H1 (cell line): Measurements from ENCODE around the gene SPTBN5. TPM values are rescaled to one million over a fixed set of nuclear protein-coding genes. Genes with fewer than 3 reads are reported as not detected.

Source experiments
- CTCF ChIA-PET: fragments of 300-600 bp; sonication (Branson Sonifier 250); formaldehyde crosslinking; loops from one replicate; lab custom pipeline; 2021; ENCODE audit not compliant: partially characterized antibody; lab: Charles Lee
- POLR2A ChIA-PET: fragments of 300-600 bp; sonication (Branson Sonifier 250); formaldehyde crosslinking; loops from one replicate; lab custom pipeline; 2021; ENCODE audit warnings: inconsistent platforms; ENCODE audit not compliant: partially characterized antibody; lab: Charles Lee
- DNase-seq, 2 experiments: peaks; one replicate each; pipeline versions ENCODE4 v3.0.0 to v3.0.0-alpha.2; 2010 to 2022; ENCODE audit warnings: low spot score in 2 of 2, low read depth in 1 of 2, mixed read lengths in 1 of 2
- FAIRE-seq: peaks from 2 replicates; lab custom pipeline; 2011; peaks lifted over from hg19 to GRCh38; lab: Jason Lieb, UNC
- H2AFZ ChIP-seq: 2 replicates; pipeline ENCODE4 v1.8.1; 2012; ENCODE audit warnings: low read length, inconsistent platforms
- H2AK5ac ChIP-seq: 2 replicates; pipeline ENCODE4 v1.6.1; 2013; ENCODE audit warnings: low read depth, low read length
- H2BK120ac ChIP-seq: replicated peaks from 2 replicates; pipeline ENCODE3; 2013; ENCODE audit warnings: low read depth, low read length, inconsistent platforms
- H2BK12ac ChIP-seq: 2 replicates; pipeline ENCODE4 v1.6.1; 2013; ENCODE audit warnings: low read depth, low read length
- H2BK15ac ChIP-seq: 2 replicates; pipeline ENCODE4 v1.6.1; 2013; ENCODE audit warnings: low read length
- H2BK20ac ChIP-seq: 2 replicates; pipeline ENCODE4 v1.6.1; 2013; ENCODE audit warnings: low read length
- H2BK5ac ChIP-seq: 2 replicates; pipeline ENCODE4 v1.6.1; 2013; ENCODE audit warnings: low read depth, low read length
- H3K14ac ChIP-seq: 2 replicates; pipeline ENCODE4 v1.6.1; 2013; ENCODE audit warnings: inconsistent platforms; ENCODE audit not compliant: insufficient read length
- H3K18ac ChIP-seq: 2 replicates; pipeline ENCODE4 v1.6.1; 2013; ENCODE audit warnings: low read length; ENCODE audit errors: extremely low read depth
- H3K23ac ChIP-seq: 2 replicates; pipeline ENCODE4 v1.6.1; 2013; ENCODE audit warnings: inconsistent platforms; ENCODE audit not compliant: insufficient read length
- H3K23me2 ChIP-seq: 2 replicates; pipeline ENCODE4 v1.6.1; 2013; ENCODE audit warnings: low read depth, low read length
- H3K27ac ChIP-seq: 2 replicates; pipeline ENCODE4 v1.6.1; 2011; ENCODE audit warnings: low read depth, low read length, inconsistent platforms
- H3K27me3 ChIP-seq, 4 experiments: replicated peaks in 1 of 4; 1 replicate in 1 of 4; 2 replicates in 3 of 4; pipeline versions ENCODE4 v1.6.1 to v1.8.1; 2011 to 2013; ENCODE audit warnings: low read length in 3 of 4, mild to moderate bottlenecking in 3 of 4, inconsistent platforms in 2 of 4, mixed read lengths in 2 of 4, moderate library complexity in 1 of 4; ENCODE audit not compliant: control insufficient read depth in 3 of 4, insufficient read depth in 3 of 4; ENCODE audit errors: extremely low read depth in 1 of 4
- H3K36me3 ChIP-seq, 4 experiments: 2 replicates each; pipeline versions ENCODE4 v1.6.1 to v1.8.1; 2011 to 2013; ENCODE audit warnings: mild to moderate bottlenecking in 4 of 4, low read length in 3 of 4, moderate library complexity in 2 of 4, control low read depth in 1 of 4, inconsistent platforms in 1 of 4; ENCODE audit not compliant: insufficient read depth in 4 of 4, control insufficient read depth in 2 of 4
- H3K4ac ChIP-seq: replicated peaks from 2 replicates; pipeline ENCODE3; 2013; ENCODE audit warnings: low read length, low read depth, mixed read lengths, inconsistent platforms; ENCODE audit not compliant: insufficient read length
- H3K4me1 ChIP-seq, 4 experiments: replicated peaks in 1 of 4; 1 replicate in 1 of 4; 2 replicates in 3 of 4; pipeline versions ENCODE4 v1.6.1 to v1.8.1; 2011 to 2013; ENCODE audit warnings: low read length in 3 of 4, inconsistent platforms in 2 of 4, mixed read lengths in 1 of 4; ENCODE audit not compliant: insufficient read depth in 4 of 4, control insufficient read depth in 3 of 4
- H3K4me2 ChIP-seq, 2 experiments: 2 replicates each; pipeline versions ENCODE4 v1.6.1 to v1.8.1; 2011 to 2013; ENCODE audit warnings: low read depth in 2 of 2, low read length in 2 of 2, control low read depth in 1 of 2, inconsistent platforms in 1 of 2, mild to moderate bottlenecking in 1 of 2; ENCODE audit not compliant: insufficient read depth in 1 of 2
- H3K4me3 ChIP-seq, 4 experiments: fragments of 200-600, 300-600 bp in 1 of 4; sonication (generic), shearing (Covaris generic), sonication (Bioruptor Twin) in 1 of 4; 2 replicates each; pipeline versions ENCODE4 v1.5.1 to v1.8.1; 2011 to 2016; ENCODE audit warnings: low read length in 4 of 4, low read depth in 3 of 4, control low read depth in 2 of 4, inconsistent platforms in 2 of 4, mild to moderate bottlenecking in 2 of 4, mixed read lengths in 1 of 4, moderate library complexity in 1 of 4; ENCODE audit not compliant: insufficient read depth in 2 of 4; ENCODE audit errors: extremely low read depth in 1 of 4
- H3K56ac ChIP-seq: replicated peaks from 2 replicates; pipeline ENCODE3; 2013; ENCODE audit warnings: low read depth, mild to moderate bottlenecking, mixed read lengths, low read length, inconsistent platforms; ENCODE audit not compliant: insufficient read length
- H3K79me1 ChIP-seq: 2 replicates; pipeline ENCODE4 v1.6.1; 2013; ENCODE audit warnings: low read depth, low read length, control low read depth
- H3K79me2 ChIP-seq, 2 experiments: 2 replicates each; pipeline versions ENCODE4 v1.6.1 to v1.8.1; 2012 to 2013; ENCODE audit warnings: low read length in 2 of 2, mild to moderate bottlenecking in 2 of 2, inconsistent platforms in 1 of 2; ENCODE audit not compliant: insufficient read depth in 2 of 2, control insufficient read depth in 1 of 2
- H3K9ac ChIP-seq, 4 experiments: replicated peaks in 1 of 4; 1 replicate in 1 of 4; 2 replicates in 3 of 4; pipeline versions ENCODE4 v1.6.1 to v1.8.1; 2011 to 2013; ENCODE audit warnings: low read depth in 3 of 4, low read length in 3 of 4, control low read depth in 2 of 4, mild to moderate bottlenecking in 2 of 4, moderate library complexity in 2 of 4, inconsistent platforms in 1 of 4; ENCODE audit errors: extremely low read depth in 1 of 4
- H3K9me3 ChIP-seq, 2 experiments: 2 replicates each; pipeline versions ENCODE4 v1.6.1 to v1.8.1; 2012 to 2013; ENCODE audit warnings: mild to moderate bottlenecking in 2 of 2, moderate library complexity in 2 of 2, control low read depth in 1 of 2, inconsistent platforms in 1 of 2, low read depth in 1 of 2, low read length in 1 of 2, mixed read lengths in 1 of 2; ENCODE audit not compliant: insufficient read depth in 2 of 2
- H4K20me1 ChIP-seq, 2 experiments: replicated peaks in 1 of 2; 2 replicates each; pipeline versions ENCODE3 to v1.8.1; 2011 to 2013; ENCODE audit warnings: inconsistent platforms in 2 of 2, low read length in 2 of 2, mild to moderate bottlenecking in 1 of 2; ENCODE audit not compliant: insufficient read depth in 2 of 2, control insufficient read depth in 1 of 2
- H4K5ac ChIP-seq: 2 replicates; pipeline ENCODE4 v1.6.1; 2013; ENCODE audit warnings: low read length, low read depth, mixed read lengths, inconsistent platforms; ENCODE audit not compliant: insufficient read length
- H4K8ac ChIP-seq: 2 replicates; pipeline ENCODE4 v1.8.0; 2013; ENCODE audit warnings: mild to moderate bottlenecking, moderate library complexity, low read length, inconsistent platforms; ENCODE audit not compliant: insufficient read depth; ENCODE audit errors: extremely low read depth
- H4K91ac ChIP-seq: replicated peaks from 2 replicates; pipeline ENCODE3; 2013; ENCODE audit warnings: low read length, mixed read lengths, inconsistent platforms; ENCODE audit not compliant: insufficient read length
- JUND ChIP-seq: IDR thresholded peaks from 2 replicates; pipeline ENCODE4 v1.6.1; 2011; ENCODE audit warnings: mild to moderate bottlenecking, improper control_type of control experiment, low read length
- NANOG ChIP-seq: IDR thresholded peaks from 2 replicates; pipeline ENCODE4 v1.6.1; 2011; ENCODE audit warnings: low read length, low read depth, mild to moderate bottlenecking, inconsistent platforms; ENCODE audit not compliant: insufficient read depth, poor library complexity, severe bottlenecking
- POLR2AphosphoS5 ChIP-seq: IDR thresholded peaks from 2 replicates; pipeline ENCODE4 v1.6.1; 2011; ENCODE audit warnings: low read depth, low read length
- WGBS, 2 experiments: shearing (Covaris generic) in 1 of 2; methylation state at CpG; one replicate each; pipeline versions ENCODE4 v1.1.6 to v1.1.7; 2013 to 2015; ENCODE audit warnings: low lambda C conversion rate in 2 of 2, mixed read lengths in 2 of 2, inconsistent platforms in 1 of 2, low coverage in 1 of 2, missing lambda C conversion rate in 1 of 2; ENCODE audit not compliant: insufficient replicate concordance in 2 of 2, insufficient coverage in 1 of 2, insufficient read length in 1 of 2; ENCODE audit errors: extremely low coverage in 1 of 2, missing lambda C conversion rate in 1 of 2; 5-methylcytosine and 5-hydroxymethylcytosine counted together
- polyA plus RNA-seq, 7 experiments: library from polyadenylated mRNA; depleted of rRNA in 3 of 7; stranded (reverse) in 5 of 7; unstranded in 2 of 7; fragments of >200 nt in 5 of 7; fragments of 200-250 nt in 2 of 7; gene quantifications; 1 replicate in 5 of 7; 2 replicates in 1 of 7; 4 replicates in 1 of 7; pipeline versions ENCODE4 v1.2.1 to v1.2.3, GENCODE V29; 2011 to 2013; ENCODE audit warnings: missing spikeins in 2 of 7, mixed read lengths in 2 of 7
- total RNA-seq: library from RNA; stranded (reverse); fragmentation: NEBNext Ultra II Directional; extraction: Animal tissue kit (Norgen Biotek cat#: 25700); gene quantifications from 2 replicates; pipeline ENCODE4 v1.2.1, GENCODE V29; 2021
- TF ChIP-seq, protein P1 (sequence below): IDR thresholded peaks from 2 replicates; pipeline ENCODE4 v1.6.1; 2012; ENCODE audit warnings: inconsistent platforms
- TF ChIP-seq, protein P2 (sequence below): IDR thresholded peaks from 2 replicates; pipeline ENCODE4 v1.6.1; 2011; ENCODE audit warnings: low read depth, mild to moderate bottlenecking, low read length; ENCODE audit not compliant: insufficient read depth

Gene SPTBN5
- total and polyA plus RNA-seq, 2 of the 8 experiments (the other 6 are each of a cell fraction or from before 2014, with no cell fraction given) = 0.32 to 0.84 TPM

DNA sequence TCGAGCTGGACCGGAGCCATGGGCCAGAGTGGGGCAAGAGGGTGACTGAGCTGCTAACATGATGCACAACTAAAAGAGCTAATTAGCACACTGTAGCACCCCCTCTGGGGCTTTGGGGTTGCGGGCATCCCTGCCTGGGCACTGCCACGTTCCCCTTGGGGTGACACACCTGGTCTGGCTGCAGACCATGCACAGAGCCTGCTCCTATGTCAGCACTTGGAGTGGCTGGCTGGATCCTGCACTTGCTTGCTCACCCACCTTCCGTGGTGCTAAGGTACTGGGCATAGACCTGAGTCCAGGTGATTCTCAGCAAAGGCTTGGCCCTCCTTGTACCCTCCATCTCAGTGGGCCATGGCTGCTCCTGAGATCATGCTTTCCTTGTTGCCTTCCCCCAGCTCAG is 12.8 kb upstream of the SPTBN5 start:
- WGBS, 2 experiments = 92% methylated on average over 5 of the region's 5 CpGs; no CpG with 5 or more reads in 1 of the 2 experiments
- POLR2A ChIA-PET = interaction anchor here (0.6 to 0.9 kb wide), 3 partner anchors 9 to 643 kb away, joined by 3 read pairs; no protein-coding TSS in a partner anchor
- no peaks in the 10 kb centered on the region; a peak in 1 of 4 replicates for H3K79me2 ChIP-seq

More for the DNA sequence above, 12.8 kb upstream of the SPTBN5 start:
- Histone ChIP-seq H3K4ac (no peak overlapping the region), H3K79me1 (peaks cover 2% of the 10 kb centered on the region; the same call in 1 of the 2 replicates), H2BK20ac (no peak overlapping the region), H2AK5ac (no peak overlapping the region), H2BK15ac (no peak overlapping the region), H3K23ac (no peak overlapping the region), H3K4me1 (peaks cover 0 to 4% (median 2%) of the 10 kb centered on the region in 4 experiments; a peak in 1 of 7 replicates), H4K20me1 (peaks cover 0 to 25% of the 10 kb centered on the region in 2 experiments), H4K8ac (no peak overlapping the region), H3K9ac (no peak overlapping the region), H3K27ac (no peak overlapping the region), H3K14ac (no peak overlapping the region), H3K23me2 (peaks cover 2% of the 10 kb centered on the region; the same call in 1 of the 2 replicates), H4K5ac (no peak overlapping the region), H3K4me2 (no peak overlapping the region), H2BK120ac (no peak overlapping the region), H3K27me3 (no peaks in the 10 kb centered on the region; a peak in 1 of 7 replicates), H4K91ac (no peak overlapping the region), H3K9me3 (no peaks in the 10 kb centered on the region), H3K4me3 (no peak overlapping the region), H2AFZ (no peak overlapping the region), H2BK5ac (no peak overlapping the region), H3K36me3 (peaks cover 7 to 21% (median 18%) of the 10 kb centered on the region in 4 experiments; a peak in 7 of 8 replicates), H3K18ac (no peak overlapping the region), H3K56ac (no peak overlapping the region), H2BK12ac (no peak overlapping the region)
- TF ChIP-seq NANOG (no peak), JUND (no peak), POLR2AphosphoS5 (peak; percentile 31; the same call in 1 of the 2 replicates)
- TF ChIP-seq, protein P1, sequence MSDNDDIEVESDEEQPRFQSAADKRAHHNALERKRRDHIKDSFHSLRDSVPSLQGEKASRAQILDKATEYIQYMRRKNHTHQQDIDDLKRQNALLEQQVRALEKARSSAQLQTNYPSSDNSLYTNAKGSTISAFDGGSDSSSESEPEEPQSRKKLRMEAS = no peak
- TF ChIP-seq, protein P2, sequence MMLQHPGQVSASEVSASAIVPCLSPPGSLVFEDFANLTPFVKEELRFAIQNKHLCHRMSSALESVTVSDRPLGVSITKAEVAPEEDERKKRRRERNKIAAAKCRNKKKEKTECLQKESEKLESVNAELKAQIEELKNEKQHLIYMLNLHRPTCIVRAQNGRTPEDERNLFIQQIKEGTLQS = no peak
- no peak for FAIRE-seq
- CTCF ChIA-PET = interaction anchor here (0.9 to 11.0 kb wide), 10 partner anchors 8 to 132 kb away, joined by 3 to 105 read pairs (median 6); partner anchors contain the start of gene MAPKBP1
- DNase-seq = no peak
